CD4-positive, alpha-beta T cell (primary cell): ENCODE measurements around the gene HFM1. TPM values are rescaled to one million over a fixed set of nuclear protein-coding genes. Genes with fewer than 3 reads are reported as not detected.
A peak's percentile ranks its signal among the peaks of the same experiment; 100 is the strongest.
"Not testable (repeated sequence)": the region's sequence is repeated elsewhere in the genome, so short reads cannot be mapped to it uniquely, and the experiment has no call there.

Source experiments
- ATAC-seq: fragments of 200-7000 bp; cut with Tn5 transposase; one replicate; pipeline ENCODE4 v1.10.0; 2022; ENCODE audit warnings: mild to moderate bottlenecking; ENCODE audit not compliant: poor library complexity
- CTCF ChIA-PET: fragments of 350-600 bp; sonication (Branson Sonifier 250); formaldehyde crosslinking; loops from one replicate; lab custom pipeline; 2021; ENCODE audit warnings: antibody characterized with exemption, inconsistent platforms; lab: Charles Lee
- POLR2A ChIA-PET: fragments of 350-600 bp; sonication (Branson Sonifier 250); formaldehyde crosslinking; loops from one replicate; lab custom pipeline; 2021; ENCODE audit warnings: antibody characterized with exemption, inconsistent platforms; lab: Charles Lee
- DNase-seq, 14 experiments: peaks; one replicate each; pipeline ENCODE4 v3.0.0-alpha.2; 2013 to 2020; ENCODE audit warnings: mixed read lengths in 2 of 14
- H3K27ac ChIP-seq, 2 donors: one replicate each; pipeline versions ENCODE4 v1.5.1 to v1.7.0; 2013; ENCODE audit warnings: low read length in 2 of 2, low read depth in 1 of 2, mild to moderate bottlenecking in 1 of 2
- H3K27me3 ChIP-seq, 2 experiments: 1 replicate in 1 of 2; 2 replicates in 1 of 2; pipeline versions ENCODE4 v1.6.1 to v1.7.0; 2013; ENCODE audit warnings: low read length in 2 of 2, control low read depth in 1 of 2, mild to moderate bottlenecking in 1 of 2, moderate library complexity in 1 of 2; ENCODE audit not compliant: insufficient read depth in 2 of 2, control insufficient read depth in 1 of 2
- H3K36me3 ChIP-seq: one replicate; pipeline ENCODE4 v1.6.1; 2013; ENCODE audit warnings: low read length, control low read depth; ENCODE audit not compliant: insufficient read depth
- H3K4me1 ChIP-seq: one replicate; pipeline ENCODE4 v1.6.1; 2013; ENCODE audit warnings: low read length, control low read depth; ENCODE audit not compliant: insufficient read depth
- H3K4me3 ChIP-seq: one replicate; pipeline ENCODE4 v1.5.1; 2013; ENCODE audit warnings: mild to moderate bottlenecking, low read length, moderate library complexity
- H3K9me3 ChIP-seq, 2 experiments: 1 replicate in 1 of 2; 2 replicates in 1 of 2; pipeline versions ENCODE4 v1.6.1 to v1.7.0; 2013; ENCODE audit warnings: low read length in 2 of 2, mild to moderate bottlenecking in 2 of 2, control low read depth in 1 of 2, moderate library complexity in 1 of 2; ENCODE audit not compliant: control insufficient read depth in 1 of 2, insufficient read depth in 1 of 2
- H3K27ac Mint-ChIP-seq: one replicate; pipeline ENCODE4 v1.8.0; 2020; ENCODE audit warnings: mixed read lengths
- H3K27me3 Mint-ChIP-seq: one replicate; pipeline ENCODE4 v1.8.0; 2021; ENCODE audit warnings: mixed read lengths
- H3K36me3 Mint-ChIP-seq: one replicate; pipeline ENCODE4 v1.8.0; 2021; ENCODE audit warnings: low read depth, mixed read lengths
- H3K4me1 Mint-ChIP-seq: one replicate; pipeline ENCODE4 v1.8.0; 2021; ENCODE audit warnings: low read depth, mixed read lengths
- H3K4me3 Mint-ChIP-seq: one replicate; pipeline ENCODE4 v1.8.0; 2020; ENCODE audit warnings: mild to moderate bottlenecking, mixed read lengths
- H3K9me3 Mint-ChIP-seq: one replicate; pipeline ENCODE4 v1.8.0; 2020; ENCODE audit warnings: mixed read lengths
- CTCF ChIP-seq: fragments of 200-600 bp; IDR thresholded peaks from one replicate; pipeline ENCODE4 v1.8.0; 2022; ENCODE audit warnings: antibody characterized with exemption, mild to moderate bottlenecking
- intact Hi-C, 2 experiments: fragments of 100-400 bp; cut with DNase I in 1 of 2; cut with micrococcal nuclease in 1 of 2; formaldehyde crosslinking; loops; one replicate each; pipeline versions ENCODE4 v1.15.1 to v1.9.0; 2023 to 2025; cut with DNase I, micrococcal nuclease
- total RNA-seq, 174 experiments: library from RNA in 2 of 174; stranded (reverse) in 2 of 174; gene quantifications; one replicate each; pipeline ENCODE4 v1.2.3 and lab custom pipeline; 2021 to 2026

HFM1 gene
- total RNA-seq, 2 experiments from 2014 or later, result not detected

- CTCF ChIA-PET, result interaction anchor here (0.5 kb wide), 1 partner anchor 667 kb away, joined by 3 read pairs; no protein-coding TSS in a partner anchor
- H3K4me3 ChIP-seq, H3K4me1 ChIP-seq, H3K27ac Mint-ChIP-seq, ATAC-seq, POLR2A ChIA-PET, H3K9me3 ChIP-seq, H3K9me3 Mint-ChIP-seq, H3K27ac ChIP-seq, H3K4me1 Mint-ChIP-seq, H3K36me3 ChIP-seq, H3K27me3 Mint-ChIP-seq, H3K4me3 Mint-ChIP-seq, H3K27me3 ChIP-seq, H3K36me3 Mint-ChIP-seq, intact Hi-C loops, DNase-seq: not testable (repeated sequence)
Measured at GRCh38 chr1:91286259-91286961, 118.2 kb downstream of the HFM1 start.

GRCh38 chr1:91283421-91283726, 121.3 kb downstream of the HFM1 start:
- Mint-ChIP-seq H3K4me1 (no peaks in the 10 kb centered on the region), H3K9me3 (no peaks in the 10 kb centered on the region), H3K36me3 (no peaks in the 10 kb centered on the region), H3K27ac (no peak overlapping the region), H3K4me3 (no peak overlapping the region), H3K27me3 (peaks cover 9% of the 10 kb centered on the region)
- TF ChIP-seq CTCF, result no peak
- Histone ChIP-seq H3K9me3 (no peaks in the 10 kb centered on the region), H3K27ac (no peak overlapping the region), H3K4me3 (no peak overlapping the region), H3K36me3 (no peaks in the 10 kb centered on the region), H3K27me3 (no peaks in the 10 kb centered on the region), H3K4me1 (no peaks in the 10 kb centered on the region)
- ChIA-PET POLR2A (interaction anchor here (0.6 kb wide), 1 partner anchor 71 kb away, joined by 3 read pairs; no protein-coding TSS in a partner anchor), CTCF (interaction anchor here (1.2 kb wide), 1 partner anchor 336 kb away, joined by 3 read pairs; no protein-coding TSS in a partner anchor)
- intact Hi-C loops, result loop anchor here (2.0 to 5.0 kb wide), 3 partner anchors 227 to 1339 kb away; no protein-coding TSS in a partner anchor
- ATAC-seq (no peak), DNase-seq (no peak)

- Histone ChIP-seq H3K4me1 (no peaks in the 10 kb centered on the region), H3K4me3 (no peak overlapping the region), H3K36me3 (no peaks in the 10 kb centered on the region), H3K27me3 (no peaks in the 10 kb centered on the region), H3K27ac (no peak overlapping the region), H3K9me3 (no peaks in the 10 kb centered on the region)
- Mint-ChIP-seq H3K4me3 (no peak overlapping the region), H3K27ac (no peak overlapping the region), H3K9me3 (no peaks in the 10 kb centered on the region), H3K36me3 (no peaks in the 10 kb centered on the region), H3K27me3 (peaks cover 11% of the 10 kb centered on the region), H3K4me1 (no peaks in the 10 kb centered on the region)
- ChIA-PET POLR2A (interaction anchor here (0.6 kb wide), 1 partner anchor 71 kb away, joined by 3 read pairs; no protein-coding TSS in a partner anchor), CTCF (interaction anchor here (1.2 kb wide), 1 partner anchor 337 kb away, joined by 3 read pairs; no protein-coding TSS in a partner anchor)
- TF ChIP-seq CTCF, result peak; percentile 69
- intact Hi-C loops, result loop anchor here (1.0 to 5.0 kb wide), 4 partner anchors 228 to 1339 kb away; no protein-coding TSS in a partner anchor
- DNase-seq (peak in 12 of 14 experiments; percentile 2 to 67 (median 22)), ATAC-seq (no peak)
Measured at GRCh38 chr1:91282695-91283420, 121.8 kb downstream of the HFM1 start.
